HepG2 (cell line): ENCODE data around the gene DAG1. TPM values are rescaled to one million over a fixed set of nuclear protein-coding genes. Genes with fewer than 3 reads are reported as not detected.
A peak's percentile ranks its signal among the peaks of the same experiment; 100 is the strongest.

Experiments
- ERF ChIP-seq: IDR thresholded peaks from 2 replicates; pipeline ENCODE4 v1.6.1; 2018; ENCODE audit warnings: missing biosample characterization, missing genetic modification reagents
- JUNB ChIP-seq: sonication (generic); formaldehyde crosslinking; IDR thresholded peaks from 2 replicates; pipeline ENCODE4 v1.8.0; 2022; ENCODE audit warnings: missing genetic modification reagents, mild to moderate bottlenecking, borderline replicate concordance
- KDM2A ChIP-seq: sonication (generic); formaldehyde crosslinking; IDR thresholded peaks from 2 replicates; pipeline ENCODE4 v1.4.0; 2020; ENCODE audit warnings: low read depth, missing genetic modification reagents, borderline replicate concordance
- MLLT10 ChIP-seq: sonication (generic); formaldehyde crosslinking; IDR thresholded peaks from 2 replicates; pipeline ENCODE4 v1.4.0; 2020; ENCODE audit warnings: missing genetic modification reagents
- NAIF1 ChIP-seq: sonication (generic); formaldehyde crosslinking; IDR thresholded peaks from 2 replicates; pipeline ENCODE4 v1.5.0; 2020; ENCODE audit warnings: mild to moderate bottlenecking, missing genetic modification reagents, borderline replicate concordance
- SNAI1 ChIP-seq: sonication (generic); formaldehyde crosslinking; IDR thresholded peaks from 2 replicates; pipeline ENCODE4 v1.5.0; 2020; ENCODE audit warnings: mild to moderate bottlenecking, missing genetic modification reagents, borderline replicate concordance
- SRSF1 ChIP-seq: fragments of 200-400 bp; formaldehyde crosslinking; optimal IDR thresholded peaks from 2 replicates; pipeline ENCODE3; 2017; ENCODE audit warnings: mild to moderate bottlenecking, low read depth, low read length, moderate library complexity
- ZBTB38 ChIP-seq: sonication (generic); formaldehyde crosslinking; IDR thresholded peaks from 2 replicates; pipeline ENCODE4 v1.5.1; 2020; ENCODE audit warnings: mild to moderate bottlenecking, missing genetic modification reagents
- ZNF138 ChIP-seq: sonication (generic); formaldehyde crosslinking; IDR thresholded peaks from 2 replicates; pipeline ENCODE4 v1.5.0; 2020; ENCODE audit warnings: mild to moderate bottlenecking, low read depth, missing genetic modification reagents
- ZNF484 ChIP-seq: sonication (generic); formaldehyde crosslinking; IDR thresholded peaks from 2 replicates; pipeline ENCODE4 v1.5.1; 2020; ENCODE audit warnings: mild to moderate bottlenecking, low read depth, missing genetic modification reagents, borderline replicate concordance
- polyA plus RNA-seq, 8 experiments: library from polyadenylated mRNA; depleted of rRNA in 3 of 8; stranded (reverse) in 7 of 8; unstranded in 1 of 8; fragments of >200 nt; fragmentation: Illumina TruSeq in 4 of 8; extraction: Trizol in 4 of 8; gene quantifications; 2 replicates each; pipeline versions ENCODE4 v1.2.1 to v1.2.3, GENCODE V29; 2011 to 2016; ENCODE audit warnings: low read depth in 4 of 8, missing spikeins in 1 of 8, mixed read lengths in 1 of 8; ENCODE audit not compliant: insufficient read depth in 1 of 8
- total RNA-seq, 5 experiments: library from RNA; depleted of rRNA; stranded (reverse); fragments of >200 nt; fragmentation: Illumina TruSeq; extraction: Trizol; gene quantifications; 2 replicates each; pipeline ENCODE4 v1.2.3, GENCODE V29; 2016; ENCODE audit warnings: low read depth in 1 of 5
- TF ChIP-seq, protein P1 (sequence below): sonication (generic); formaldehyde crosslinking; IDR thresholded peaks from 2 replicates; pipeline ENCODE4 v1.5.0; 2020; ENCODE audit warnings: mild to moderate bottlenecking, missing genetic modification reagents, moderate library complexity
- TF ChIP-seq, protein P2 (sequence below): sonication (generic); formaldehyde crosslinking; conservative IDR thresholded peaks from 2 replicates; pipeline ENCODE4 v1.4.0; 2020; ENCODE audit warnings: mild to moderate bottlenecking, missing genetic modification reagents, moderate library complexity
- TF ChIP-seq, protein P3 (sequence below): sonication (generic); formaldehyde crosslinking; IDR thresholded peaks from 2 replicates; pipeline ENCODE4 v1.8.0; 2022; ENCODE audit warnings: missing genetic modification reagents, low read depth, mild to moderate bottlenecking, borderline replicate concordance
- TF ChIP-seq, protein P4 (sequence below): sonication (generic); formaldehyde crosslinking; IDR thresholded peaks from 2 replicates; pipeline ENCODE4 v1.4.0; 2020; ENCODE audit warnings: missing genetic modification reagents
- TF ChIP-seq, protein P5 (sequence below): sonication (generic); formaldehyde crosslinking; conservative IDR thresholded peaks from 2 replicates; pipeline ENCODE4 v1.4.0; 2020; ENCODE audit warnings: missing genetic modification reagents
- TF ChIP-seq, protein P6 (sequence below): sonication (generic); formaldehyde crosslinking; IDR thresholded peaks from 2 replicates; pipeline ENCODE4 v1.5.0; 2020; ENCODE audit warnings: mild to moderate bottlenecking, missing genetic modification reagents

The DAG1 gene
- total and polyA plus RNA-seq, 2 of the 13 experiments (the other 11 are each of a cell fraction or from before 2014, with no cell fraction given) = 47.3 to 50.4 TPM

DNA sequence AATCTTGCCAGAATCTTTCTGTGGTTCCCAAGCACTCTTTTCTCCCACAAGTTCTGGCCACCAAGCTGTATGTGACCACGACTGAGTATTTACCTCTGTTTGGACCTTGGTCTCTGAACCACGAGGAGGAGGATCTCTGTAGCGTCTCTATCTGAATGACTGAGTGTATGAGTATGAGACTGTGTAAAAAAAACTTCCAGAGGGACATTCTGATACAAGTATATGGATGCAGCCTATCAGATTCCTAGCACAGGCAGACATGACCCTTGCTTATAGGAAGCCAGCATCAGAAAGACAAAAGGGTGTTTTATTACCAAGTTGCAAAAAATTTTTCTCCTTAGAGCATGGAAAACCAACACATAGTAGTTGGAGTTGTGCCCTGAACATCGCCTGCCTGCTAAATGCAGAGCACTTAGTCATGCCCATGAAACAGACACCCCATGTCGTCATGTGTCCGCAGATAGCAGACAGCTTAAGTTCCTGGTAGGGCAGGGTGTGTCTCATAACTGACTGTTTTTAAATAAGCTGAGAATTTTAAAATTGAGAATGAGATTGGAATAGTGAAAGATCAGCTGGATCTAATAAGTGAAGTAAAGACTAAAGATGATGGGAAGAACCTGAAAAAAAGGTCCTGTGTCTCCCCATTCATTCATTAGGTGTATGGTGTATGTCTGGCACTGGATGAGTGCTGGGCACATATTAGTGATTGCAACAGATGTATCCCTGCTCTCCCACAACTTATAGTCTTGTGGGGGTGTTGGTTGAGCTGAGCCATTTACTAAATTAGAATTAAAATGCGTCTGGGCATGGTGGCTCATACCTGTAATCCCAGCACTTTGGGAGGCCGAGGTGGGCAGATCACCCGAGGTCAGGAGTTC is 30.9 kb downstream of the DAG1 start (continued):
- TF ChIP-seq, protein P1, sequence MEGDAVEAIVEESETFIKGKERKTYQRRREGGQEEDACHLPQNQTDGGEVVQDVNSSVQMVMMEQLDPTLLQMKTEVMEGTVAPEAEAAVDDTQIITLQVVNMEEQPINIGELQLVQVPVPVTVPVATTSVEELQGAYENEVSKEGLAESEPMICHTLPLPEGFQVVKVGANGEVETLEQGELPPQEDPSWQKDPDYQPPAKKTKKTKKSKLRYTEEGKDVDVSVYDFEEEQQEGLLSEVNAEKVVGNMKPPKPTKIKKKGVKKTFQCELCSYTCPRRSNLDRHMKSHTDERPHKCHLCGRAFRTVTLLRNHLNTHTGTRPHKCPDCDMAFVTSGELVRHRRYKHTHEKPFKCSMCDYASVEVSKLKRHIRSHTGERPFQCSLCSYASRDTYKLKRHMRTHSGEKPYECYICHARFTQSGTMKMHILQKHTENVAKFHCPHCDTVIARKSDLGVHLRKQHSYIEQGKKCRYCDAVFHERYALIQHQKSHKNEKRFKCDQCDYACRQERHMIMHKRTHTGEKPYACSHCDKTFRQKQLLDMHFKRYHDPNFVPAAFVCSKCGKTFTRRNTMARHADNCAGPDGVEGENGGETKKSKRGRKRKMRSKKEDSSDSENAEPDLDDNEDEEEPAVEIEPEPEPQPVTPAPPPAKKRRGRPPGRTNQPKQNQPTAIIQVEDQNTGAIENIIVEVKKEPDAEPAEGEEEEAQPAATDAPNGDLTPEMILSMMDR (CRISPR knock-in tag) = no peak
- TF ChIP-seq JUNB (CRISPR knock-in tag) = no peak
- TF ChIP-seq ERF (CRISPR knock-in tag) = peak; percentile 76; the same call in 1 of the 2 replicates
- TF ChIP-seq, protein P2, sequence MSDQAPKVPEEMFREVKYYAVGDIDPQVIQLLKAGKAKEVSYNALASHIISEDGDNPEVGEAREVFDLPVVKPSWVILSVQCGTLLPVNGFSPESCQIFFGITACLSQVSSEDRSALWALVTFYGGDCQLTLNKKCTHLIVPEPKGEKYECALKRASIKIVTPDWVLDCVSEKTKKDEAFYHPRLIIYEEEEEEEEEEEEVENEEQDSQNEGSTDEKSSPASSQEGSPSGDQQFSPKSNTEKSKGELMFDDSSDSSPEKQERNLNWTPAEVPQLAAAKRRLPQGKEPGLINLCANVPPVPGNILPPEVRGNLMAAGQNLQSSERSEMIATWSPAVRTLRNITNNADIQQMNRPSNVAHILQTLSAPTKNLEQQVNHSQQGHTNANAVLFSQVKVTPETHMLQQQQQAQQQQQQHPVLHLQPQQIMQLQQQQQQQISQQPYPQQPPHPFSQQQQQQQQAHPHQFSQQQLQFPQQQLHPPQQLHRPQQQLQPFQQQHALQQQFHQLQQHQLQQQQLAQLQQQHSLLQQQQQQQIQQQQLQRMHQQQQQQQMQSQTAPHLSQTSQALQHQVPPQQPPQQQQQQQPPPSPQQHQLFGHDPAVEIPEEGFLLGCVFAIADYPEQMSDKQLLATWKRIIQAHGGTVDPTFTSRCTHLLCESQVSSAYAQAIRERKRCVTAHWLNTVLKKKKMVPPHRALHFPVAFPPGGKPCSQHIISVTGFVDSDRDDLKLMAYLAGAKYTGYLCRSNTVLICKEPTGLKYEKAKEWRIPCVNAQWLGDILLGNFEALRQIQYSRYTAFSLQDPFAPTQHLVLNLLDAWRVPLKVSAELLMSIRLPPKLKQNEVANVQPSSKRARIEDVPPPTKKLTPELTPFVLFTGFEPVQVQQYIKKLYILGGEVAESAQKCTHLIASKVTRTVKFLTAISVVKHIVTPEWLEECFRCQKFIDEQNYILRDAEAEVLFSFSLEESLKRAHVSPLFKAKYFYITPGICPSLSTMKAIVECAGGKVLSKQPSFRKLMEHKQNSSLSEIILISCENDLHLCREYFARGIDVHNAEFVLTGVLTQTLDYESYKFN = peak; percentile 85
- TF ChIP-seq ZNF138 (CRISPR knock-in tag) = no peak
- no peak for TF ChIP-seq NAIF1 (CRISPR knock-in tag)
- TF ChIP-seq, protein P3, sequence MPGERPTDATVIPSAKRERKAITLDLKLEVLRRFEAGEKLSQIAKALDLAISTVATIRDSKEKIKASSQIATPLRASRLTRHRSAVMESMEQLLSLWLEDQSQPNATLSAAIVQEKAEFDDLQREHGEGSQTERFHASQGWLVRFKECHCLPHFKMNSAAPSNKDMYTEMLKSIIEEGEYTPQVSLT = no peak
- no peak for TF ChIP-seq SRSF1
- no peak for TF ChIP-seq ZNF484 (CRISPR knock-in tag)
- TF ChIP-seq, protein P4, sequence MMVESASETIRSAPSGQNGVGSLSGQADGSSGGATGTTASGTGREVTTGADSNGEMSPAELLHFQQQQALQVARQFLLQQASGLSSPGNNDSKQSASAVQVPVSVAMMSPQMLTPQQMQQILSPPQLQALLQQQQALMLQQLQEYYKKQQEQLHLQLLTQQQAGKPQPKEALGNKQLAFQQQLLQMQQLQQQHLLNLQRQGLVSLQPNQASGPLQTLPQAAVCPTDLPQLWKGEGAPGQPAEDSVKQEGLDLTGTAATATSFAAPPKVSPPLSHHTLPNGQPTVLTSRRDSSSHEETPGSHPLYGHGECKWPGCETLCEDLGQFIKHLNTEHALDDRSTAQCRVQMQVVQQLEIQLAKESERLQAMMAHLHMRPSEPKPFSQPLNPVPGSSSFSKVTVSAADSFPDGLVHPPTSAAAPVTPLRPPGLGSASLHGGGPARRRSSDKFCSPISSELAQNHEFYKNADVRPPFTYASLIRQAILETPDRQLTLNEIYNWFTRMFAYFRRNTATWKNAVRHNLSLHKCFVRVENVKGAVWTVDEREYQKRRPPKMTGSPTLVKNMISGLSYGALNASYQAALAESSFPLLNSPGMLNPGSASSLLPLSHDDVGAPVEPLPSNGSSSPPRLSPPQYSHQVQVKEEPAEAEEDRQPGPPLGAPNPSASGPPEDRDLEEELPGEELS = peak; percentile 42; the same call in 1 of the 2 replicates
- TF ChIP-seq KDM2A (CRISPR knock-in tag) = no peak; the same call in 1 of the 2 replicates
- TF ChIP-seq, protein P5, sequence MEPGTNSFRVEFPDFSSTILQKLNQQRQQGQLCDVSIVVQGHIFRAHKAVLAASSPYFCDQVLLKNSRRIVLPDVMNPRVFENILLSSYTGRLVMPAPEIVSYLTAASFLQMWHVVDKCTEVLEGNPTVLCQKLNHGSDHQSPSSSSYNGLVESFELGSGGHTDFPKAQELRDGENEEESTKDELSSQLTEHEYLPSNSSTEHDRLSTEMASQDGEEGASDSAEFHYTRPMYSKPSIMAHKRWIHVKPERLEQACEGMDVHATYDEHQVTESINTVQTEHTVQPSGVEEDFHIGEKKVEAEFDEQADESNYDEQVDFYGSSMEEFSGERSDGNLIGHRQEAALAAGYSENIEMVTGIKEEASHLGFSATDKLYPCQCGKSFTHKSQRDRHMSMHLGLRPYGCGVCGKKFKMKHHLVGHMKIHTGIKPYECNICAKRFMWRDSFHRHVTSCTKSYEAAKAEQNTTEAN (CRISPR knock-in tag) = no peak
- TF ChIP-seq MLLT10 (CRISPR knock-in tag) = no peak
- TF ChIP-seq, protein P6, sequence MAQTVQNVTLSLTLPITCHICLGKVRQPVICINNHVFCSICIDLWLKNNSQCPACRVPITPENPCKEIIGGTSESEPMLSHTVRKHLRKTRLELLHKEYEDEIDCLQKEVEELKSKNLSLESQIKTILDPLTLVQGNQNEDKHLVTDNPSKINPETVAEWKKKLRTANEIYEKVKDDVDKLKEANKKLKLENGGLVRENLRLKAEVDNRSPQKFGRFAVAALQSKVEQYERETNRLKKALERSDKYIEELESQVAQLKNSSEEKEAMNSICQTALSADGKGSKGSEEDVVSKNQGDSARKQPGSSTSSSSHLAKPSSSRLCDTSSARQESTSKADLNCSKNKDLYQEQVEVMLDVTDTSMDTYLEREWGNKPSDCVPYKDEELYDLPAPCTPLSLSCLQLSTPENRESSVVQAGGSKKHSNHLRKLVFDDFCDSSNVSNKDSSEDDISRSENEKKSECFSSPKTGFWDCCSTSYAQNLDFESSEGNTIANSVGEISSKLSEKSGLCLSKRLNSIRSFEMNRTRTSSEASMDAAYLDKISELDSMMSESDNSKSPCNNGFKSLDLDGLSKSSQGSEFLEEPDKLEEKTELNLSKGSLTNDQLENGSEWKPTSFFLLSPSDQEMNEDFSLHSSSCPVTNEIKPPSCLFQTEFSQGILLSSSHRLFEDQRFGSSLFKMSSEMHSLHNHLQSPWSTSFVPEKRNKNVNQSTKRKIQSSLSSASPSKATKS (CRISPR knock-in tag) = no peak
- no peak for TF ChIP-seq SNAI1 (CRISPR knock-in tag)
- no peak for TF ChIP-seq ZBTB38 (CRISPR knock-in tag)
